ENCODE results near the gene HRG. TPM values are rescaled to one million over a fixed set of nuclear protein-coding genes. Genes with fewer than 3 reads are reported as not detected.
"Not testable (repeated sequence)": the region's sequence is repeated elsewhere in the genome, so short reads cannot be mapped to it uniquely, and the experiment has no call there.

The HRG gene
- total RNA-seq, 1 donor from 2014 or later = not detected

- no peak for TF ChIP-seq CTCF (IDR thresholded peaks at IDR 0.05)
- H3K27me3 Mint-ChIP-seq = peaks cover 26% of the 10 kb centered on the region
- ChIA-PET CTCF (no interaction called here), POLR2A (no interaction called here)
- no peak overlapping the region for H3K27ac Mint-ChIP-seq
- H3K4me1 Mint-ChIP-seq = no peaks in the 10 kb centered on the region
- DNase-seq (no peak), ATAC-seq (ENCODE audit: low read depth) (no peak)
- intact Hi-C loops (cut with micrococcal nuclease) = no loop called here
- H3K9me3 Mint-ChIP-seq = no peaks in the 10 kb centered on the region
- H3K36me3 Mint-ChIP-seq (ENCODE audit: low read depth) = no peaks in the 10 kb centered on the region
- H3K4me3 Mint-ChIP-seq = no peak overlapping the region
Observed at GRCh38 chr3:186708983-186709679, 43.3 kb downstream of the HRG start.

- H3K4me1 Mint-ChIP-seq; CTCF ChIA-PET; H3K36me3 Mint-ChIP-seq (ENCODE audit: low read depth); H3K27ac Mint-ChIP-seq; H3K9me3 Mint-ChIP-seq; POLR2A ChIA-PET; H3K4me3 Mint-ChIP-seq; intact Hi-C loops (cut with micrococcal nuclease); DNase-seq; ATAC-seq (ENCODE audit: low read depth): not testable (repeated sequence)
- H3K27me3 Mint-ChIP-seq = peaks cover 19% of the 10 kb centered on the region
Observed at GRCh38 chr3:186710694-186711093, 44.9 kb downstream of the HRG start.

GRCh38 chr3:186713499-186713898 is 47.7 kb downstream of the HRG start:
- Mint-ChIP-seq H3K9me3 (no peaks in the 10 kb centered on the region), H3K36me3 (ENCODE audit: low read depth) (no peaks in the 10 kb centered on the region), H3K4me1 (peaks cover 2% of the 10 kb centered on the region), H3K27me3 (peaks cover 8% of the 10 kb centered on the region), H3K4me3 (no peak overlapping the region), H3K27ac (no peak overlapping the region)
- DNase-seq (no peak), ATAC-seq (ENCODE audit: low read depth) (no peak)
- CTCF ChIA-PET = no interaction called here
- no peak for TF ChIP-seq CTCF (IDR thresholded peaks at IDR 0.05)
- intact Hi-C loops (cut with micrococcal nuclease) = no loop called here
- POLR2A ChIA-PET = no interaction called here

GRCh38 chr3:186717039-186717457 is 51.2 kb downstream of the HRG start, which contains the start of gene KNG1:
TSS of gene KNG1 (plus strand) at chr3:186717359. CDS start at chr3:186717543, 184 bp downstream.
- intact Hi-C loops (cut with micrococcal nuclease) = no loop called here
- no peak within 1 kb of the TSS for H3K27ac Mint-ChIP-seq
- no peak within 1 kb of the TSS for H3K4me3 Mint-ChIP-seq
- CTCF ChIA-PET = no interaction called here
- POLR2A ChIA-PET = no interaction called here
- H3K4me1 Mint-ChIP-seq = peaks cover 2% of the 10 kb centered on the region
- no peak for ATAC-seq (ENCODE audit: low read depth)
- no peaks in the 10 kb centered on the region for H3K9me3 Mint-ChIP-seq
- peaks cover 2% of the 10 kb centered on the region for H3K27me3 Mint-ChIP-seq
- TF ChIP-seq CTCF (IDR thresholded peaks at IDR 0.05) = no peak
- DNase-seq = no peak
- no peaks in the 10 kb centered on the region for H3K36me3 Mint-ChIP-seq (ENCODE audit: low read depth)

GRCh38 chr3:186719945-186720739 is 54.3 kb downstream of the HRG start:
- POLR2A ChIA-PET = no interaction called here
- TF ChIP-seq CTCF (IDR thresholded peaks at IDR 0.05) = no peak
- peaks cover 5% of the 10 kb centered on the region for H3K27me3 Mint-ChIP-seq
- CTCF ChIA-PET = no interaction called here
- ATAC-seq (ENCODE audit: low read depth) (no peak), DNase-seq (no peak)
- H3K9me3 Mint-ChIP-seq = no peaks in the 10 kb centered on the region
- no peaks in the 10 kb centered on the region for H3K36me3 Mint-ChIP-seq (ENCODE audit: low read depth)
- H3K27ac Mint-ChIP-seq = no peak overlapping the region
- intact Hi-C loops (cut with micrococcal nuclease) = no loop called here
- no peaks in the 10 kb centered on the region for H3K4me1 Mint-ChIP-seq
- no peak overlapping the region for H3K4me3 Mint-ChIP-seq

Measured in activated B cell treated with CpG ODN at 0.5 μM for 24 hours (primary cell).